Measurements from ENCODE around the gene SLC7A4.
"Not testable (repeated sequence)": the region's sequence is repeated elsewhere in the genome, so short reads cannot be mapped to it uniquely, and the experiment has no call there.

SLC7A4 gene

DNA sequence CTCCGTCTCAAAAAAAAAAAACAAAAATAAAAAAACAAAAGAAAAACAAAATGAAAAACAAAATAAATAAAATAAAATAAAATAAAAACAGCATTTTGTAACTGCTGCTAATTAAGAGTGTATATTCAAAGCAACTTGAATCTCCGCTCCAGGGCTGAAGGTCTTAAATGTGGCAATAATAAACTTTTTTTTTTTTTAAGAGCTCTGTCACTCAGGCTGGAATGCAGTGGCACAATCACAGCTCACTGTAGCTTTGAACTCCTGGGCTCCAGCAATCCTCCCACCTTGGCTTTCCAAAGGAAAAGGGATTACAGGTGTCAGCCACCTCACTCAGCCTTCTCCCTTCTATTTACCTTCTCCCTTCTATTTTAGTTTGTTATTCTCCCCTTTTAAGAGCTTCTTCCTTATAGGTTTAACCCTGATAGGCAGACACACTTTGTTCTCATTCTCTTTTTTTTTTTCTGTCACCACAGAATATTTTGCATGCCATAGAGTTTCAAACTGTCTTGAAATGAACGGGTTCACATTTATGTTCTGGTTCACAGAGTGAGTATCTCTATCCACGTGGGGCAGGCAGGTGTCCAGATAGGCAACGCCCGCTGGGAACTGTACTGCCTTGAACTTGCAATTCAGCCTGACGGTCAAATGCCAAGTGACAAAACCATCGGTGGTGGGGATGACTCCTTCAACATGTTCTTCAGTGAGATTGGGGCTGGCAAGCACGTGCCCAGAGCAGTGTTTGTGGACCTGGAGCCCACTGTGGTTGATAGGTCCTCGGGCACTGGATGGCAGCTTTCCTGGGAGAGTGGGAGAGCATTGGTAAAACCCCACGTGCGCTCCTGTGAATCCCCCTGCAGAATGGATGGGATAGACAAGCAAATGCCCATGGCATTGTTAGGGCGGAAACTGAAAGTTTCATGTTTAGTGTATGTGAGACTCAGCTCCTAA is 32.8 kb upstream of the SLC7A4 start:
- DNase-seq = no peak

DNA sequence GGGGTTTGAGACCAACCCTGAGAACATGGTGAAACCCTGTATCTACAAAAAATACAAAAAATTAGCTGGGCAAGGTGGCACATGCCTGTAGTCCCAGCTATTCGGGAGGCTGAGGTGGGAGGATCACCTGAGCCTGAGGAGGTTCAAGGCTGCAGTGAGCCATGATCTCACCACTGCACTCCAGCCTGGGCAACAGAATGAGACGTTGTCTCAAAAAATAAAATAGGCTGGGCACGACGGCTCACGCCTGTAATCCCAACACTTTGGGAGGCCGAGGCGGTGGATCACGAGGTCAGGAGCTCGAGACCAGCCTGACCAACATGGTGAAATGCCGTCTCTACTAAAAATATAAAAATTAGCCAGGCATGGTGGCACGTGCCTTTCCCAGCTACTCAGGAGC is 32.1 kb upstream of the SLC7A4 start:
- DNase-seq = not testable (repeated sequence)

- not testable (repeated sequence) for DNase-seq
Observed at GRCh38 chr22:21061660-21062321, 29.4 kb upstream of the SLC7A4 start.

DNA sequence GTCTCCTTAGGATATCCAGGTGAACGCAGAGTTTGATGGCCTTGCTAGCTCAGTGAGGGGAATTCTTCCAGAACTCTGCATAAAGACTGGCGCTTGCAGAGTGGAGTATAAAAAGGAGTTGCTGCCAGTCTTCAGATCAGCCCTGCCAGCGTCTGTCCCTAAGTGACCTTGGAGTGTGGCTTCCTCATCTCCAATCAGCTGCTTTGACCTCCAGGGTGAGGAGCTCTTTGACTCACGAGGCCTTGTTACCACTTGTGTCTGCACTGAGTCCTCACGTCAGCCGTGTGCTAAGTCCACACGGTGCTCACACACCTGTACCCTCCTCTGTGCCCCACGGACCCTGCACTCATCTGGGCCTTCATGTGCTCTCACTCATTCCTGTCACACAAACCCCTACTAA is 28.0 kb upstream of the SLC7A4 start:
- not testable (repeated sequence) for DNase-seq

DNA sequence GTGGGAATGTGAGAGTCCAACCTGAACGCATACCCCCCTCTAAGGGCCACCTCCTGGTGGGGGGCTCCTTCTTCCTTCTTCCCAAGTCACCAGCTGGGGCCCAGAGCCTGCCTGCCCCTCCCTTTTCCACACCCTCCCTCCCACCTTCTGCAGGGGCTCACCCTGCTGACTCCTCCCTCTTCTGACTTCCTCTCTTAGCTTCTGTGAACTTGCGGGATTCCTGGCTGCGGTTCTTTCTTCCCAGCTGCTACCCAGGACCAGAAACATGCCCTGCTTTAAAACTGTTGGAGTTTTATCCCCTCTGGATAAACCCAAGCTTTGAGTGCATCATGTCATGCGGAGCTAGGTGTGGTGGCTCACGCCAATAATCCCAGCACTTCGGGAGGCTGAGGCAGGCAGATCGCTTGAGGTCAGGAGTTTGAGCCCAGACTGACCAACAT is 23.5 kb upstream of the SLC7A4 start:
- DNase-seq = no peak

DNA sequence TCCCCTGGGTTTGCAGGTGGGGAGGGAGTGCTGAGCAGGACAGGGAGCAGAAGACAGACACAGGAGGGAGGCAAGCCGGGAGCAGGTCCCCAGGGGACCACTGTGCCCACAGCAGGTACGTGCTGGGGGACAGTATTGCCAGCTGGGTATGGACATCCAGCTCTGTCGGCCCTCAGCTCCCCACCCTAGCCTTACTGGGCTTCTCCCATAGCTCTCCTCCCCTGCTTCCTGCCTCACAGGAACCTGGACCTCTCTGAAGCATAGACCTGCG is 23.1 kb upstream of the SLC7A4 start:
- DNase-seq = no peak

- no peak for DNase-seq
Observed at GRCh38 chr22:21054714-21055563, 22.6 kb upstream of the SLC7A4 start.

GRCh38 chr22:21054046-21054713 is 21.8 kb upstream of the SLC7A4 start:
- no peak for DNase-seq

DNA sequence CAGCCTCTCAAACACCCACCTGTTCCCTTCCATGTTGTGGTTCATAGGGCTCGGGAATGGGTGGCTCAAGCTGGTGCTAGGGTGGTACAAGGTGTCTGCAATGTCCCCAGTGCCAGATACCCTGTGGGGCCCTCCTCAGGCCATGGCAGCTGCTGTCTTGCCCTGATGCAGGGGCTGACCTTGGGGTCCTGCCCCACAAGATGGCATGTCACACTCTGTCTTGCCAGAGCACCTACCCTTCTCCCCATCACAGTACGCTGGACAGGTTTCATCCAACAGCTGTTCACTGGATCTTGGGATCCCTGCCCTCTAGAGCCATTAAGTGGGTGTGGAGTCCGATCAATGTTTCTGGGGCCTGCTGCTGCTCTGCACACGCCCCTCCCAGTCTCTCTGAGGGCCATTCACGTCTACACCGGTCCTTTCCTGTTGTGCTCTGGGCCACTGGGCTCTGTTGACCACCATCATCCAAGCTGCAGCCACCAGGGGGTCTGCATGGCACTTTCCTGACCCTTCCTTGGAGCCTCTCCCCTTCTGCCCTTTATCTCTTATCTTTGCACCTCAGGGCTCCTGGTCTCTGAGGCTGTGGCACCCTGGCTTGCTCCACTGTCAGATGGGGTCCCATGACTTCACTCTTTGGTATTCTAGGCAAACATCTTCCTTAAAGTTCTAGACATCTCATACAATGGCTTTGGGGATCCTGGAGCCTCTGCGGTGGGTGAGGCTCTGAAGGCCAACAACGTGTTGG is 20.5 kb upstream of the SLC7A4 start:
- DNase-seq = no peak

GRCh38 chr22:21051831-21052400 is 19.6 kb upstream of the SLC7A4 start:
- no peak for DNase-seq

DNA sequence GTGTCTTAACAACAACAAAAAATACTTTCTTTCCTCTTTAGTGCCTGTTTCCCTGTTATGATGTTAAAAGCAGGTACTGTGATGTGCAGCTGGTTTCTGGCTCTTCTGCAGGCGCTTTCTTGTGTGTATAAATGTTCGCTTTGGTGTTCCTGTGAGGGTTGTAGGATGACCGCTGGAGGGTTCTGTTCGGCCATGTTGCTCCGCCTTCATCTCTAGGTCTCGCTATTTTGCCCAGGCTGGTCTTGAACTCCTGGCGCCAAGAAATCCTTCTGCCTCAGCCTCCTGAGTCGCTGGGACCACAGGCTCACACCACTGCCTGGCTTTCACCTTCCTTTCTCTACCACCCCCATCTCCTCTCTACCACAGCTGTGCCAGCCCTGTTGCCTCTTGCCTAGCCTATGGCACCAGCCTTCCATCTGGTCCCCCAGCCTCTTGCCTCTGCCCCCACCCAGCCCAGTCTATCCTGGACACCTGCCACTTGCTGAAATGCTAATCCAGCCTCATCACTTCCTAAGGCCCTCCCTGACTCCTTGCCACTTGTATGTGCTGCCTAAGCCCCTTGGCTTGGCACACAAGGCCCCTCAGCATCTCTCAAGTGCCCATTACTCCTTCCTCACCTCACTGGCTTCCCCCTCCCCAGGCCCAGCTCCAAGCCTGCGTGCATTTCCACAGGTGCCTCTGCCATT is 18.9 kb upstream of the SLC7A4 start:
- peak; percentile 65 for DNase-seq

GRCh38 chr22:21048965-21049364 is 16.6 kb upstream of the SLC7A4 start:
- DNase-seq = not testable (repeated sequence)

- not testable (repeated sequence) for DNase-seq
Observed at GRCh38 chr22:21048448-21048847, 16.1 kb upstream of the SLC7A4 start.

DNA sequence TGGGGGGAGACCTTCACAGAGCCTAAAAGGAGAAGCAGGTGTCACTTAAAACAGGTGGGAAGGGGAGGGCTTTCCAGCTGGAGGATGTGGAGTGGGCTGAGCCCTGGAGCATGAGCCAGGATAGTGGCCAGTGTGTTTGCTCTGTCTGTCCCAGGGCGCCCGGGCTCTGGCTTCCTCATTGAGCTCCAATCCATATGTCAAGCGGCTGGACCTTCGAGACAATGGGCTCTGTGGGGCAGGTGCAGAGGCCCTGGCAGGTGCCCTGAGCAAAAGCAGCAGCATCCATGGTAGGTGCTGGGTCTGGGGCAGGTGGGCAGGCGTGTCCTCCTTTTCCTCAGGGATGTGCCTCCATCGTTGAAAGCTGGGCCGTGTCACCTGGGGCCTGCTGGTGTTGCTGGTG is 15.4 kb upstream of the SLC7A4 start:
- peak; percentile 50 for DNase-seq

- no peak for DNase-seq
Observed at GRCh38 chr22:21047035-21047661, 14.8 kb upstream of the SLC7A4 start.

DNA sequence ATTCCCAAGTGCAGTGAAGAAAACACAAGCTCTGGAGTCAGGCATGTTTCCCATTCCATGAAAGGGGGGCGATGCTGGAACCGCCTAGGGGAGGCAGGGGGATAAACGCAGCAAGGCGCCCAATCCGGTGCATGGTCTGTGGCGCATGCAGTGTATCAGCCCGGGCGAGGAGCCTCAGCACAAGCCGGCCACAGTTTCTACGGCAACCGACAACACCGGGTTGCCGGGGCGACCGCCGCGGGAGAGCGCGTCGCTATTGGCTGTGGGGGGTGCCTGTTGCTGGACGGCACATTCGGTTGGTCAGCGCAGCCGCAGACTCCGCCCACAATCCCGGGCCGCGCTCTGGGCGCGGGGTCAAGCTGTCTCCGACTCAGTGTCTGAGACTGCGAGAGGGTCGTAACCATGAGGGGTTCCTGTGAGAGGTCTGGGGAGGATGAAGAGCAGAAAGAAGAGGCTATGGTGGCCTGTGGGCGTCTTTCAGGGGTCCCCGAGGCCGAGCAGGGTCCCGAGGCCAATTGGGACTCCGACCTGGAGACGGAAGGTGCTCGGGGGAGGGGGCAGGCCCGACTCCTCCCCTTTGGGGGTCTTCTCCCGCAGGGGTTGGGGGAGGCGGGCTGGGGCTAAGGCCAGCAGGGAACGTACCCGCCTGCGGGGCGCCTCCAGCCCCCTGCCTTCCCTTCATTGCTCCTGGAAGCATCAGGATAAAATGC is 13.4 kb upstream of the SLC7A4 start, which contains the start of gene LRRC74B:
TSS of gene LRRC74B (plus strand) at position 362 of the 710 bp plus-strand sequence. CDS start at position 403, 41 bp downstream.
- DNase-seq = peak; percentile 86

DNA sequence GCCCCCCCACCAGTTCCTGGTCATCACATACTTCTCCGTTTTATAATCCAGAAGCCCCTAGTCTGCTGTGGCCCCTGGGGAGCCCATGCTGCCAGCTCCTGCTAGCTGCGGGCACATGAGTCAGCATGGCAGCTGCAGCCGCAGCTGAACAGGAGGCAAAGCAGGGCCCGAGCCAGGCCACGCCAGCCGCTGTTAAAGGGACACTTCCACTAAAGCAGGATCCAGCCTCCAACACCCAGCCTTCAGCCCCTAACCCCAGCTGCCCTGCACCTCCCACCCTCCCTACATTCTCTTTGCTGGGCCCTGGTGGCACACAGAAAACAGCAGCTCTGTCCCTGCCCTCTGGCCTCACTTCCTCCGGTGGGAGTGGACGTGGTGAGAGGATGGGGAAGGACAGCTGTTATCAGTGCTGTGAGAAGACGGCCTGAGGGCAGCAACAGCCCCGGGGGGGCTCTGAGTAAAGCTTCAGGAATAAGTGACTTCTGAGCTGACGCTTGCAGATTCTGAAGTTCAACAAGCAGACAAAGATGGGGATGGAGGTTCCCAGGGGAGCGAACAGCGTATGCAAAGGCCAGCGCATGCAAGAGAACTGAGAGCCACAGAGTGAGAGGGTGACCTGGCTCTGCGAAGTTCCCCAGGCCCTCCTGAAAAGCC is 12.7 kb upstream of the SLC7A4 start:
- peak; percentile 20 for DNase-seq

DNA sequence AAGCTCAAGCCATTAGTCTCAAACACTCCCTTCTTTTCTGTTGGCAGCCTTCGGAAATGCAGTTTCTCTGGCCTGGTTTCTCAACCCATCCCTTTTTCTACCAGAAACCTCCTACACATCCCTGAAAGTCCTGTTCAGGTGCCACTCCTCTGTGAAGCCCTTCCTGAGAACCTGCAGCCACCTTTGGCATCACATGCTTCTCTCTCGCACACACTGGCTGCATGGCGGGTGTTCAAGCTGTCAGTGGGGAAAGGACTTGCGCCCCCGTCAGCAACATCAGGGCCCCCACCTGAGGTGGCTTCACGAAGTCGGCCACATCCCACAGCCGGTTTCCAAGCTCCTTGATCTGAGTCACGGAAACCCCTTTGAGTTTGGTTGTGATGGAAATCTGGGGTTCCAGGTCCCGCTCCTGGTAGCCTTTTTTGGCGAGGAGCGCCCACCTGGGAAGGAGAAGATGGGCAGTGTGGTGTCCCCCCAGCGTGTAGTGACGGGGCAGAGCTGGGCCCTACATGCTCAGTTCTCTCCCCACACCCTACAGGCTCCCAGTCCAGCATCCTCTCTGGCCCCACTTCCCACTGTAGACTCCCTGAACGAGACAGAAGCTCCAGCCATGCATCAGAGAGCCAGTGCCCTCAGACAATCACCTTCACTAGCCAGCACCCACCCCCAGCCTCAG is 11.6 kb upstream of the SLC7A4 start:
- DNase-seq = no peak

Data from NCI-H2171 (cell line).